ENCODE results near the gene TCEANC2. TPM values are rescaled to one million over a fixed set of nuclear protein-coding genes. Genes with fewer than 3 reads are reported as not detected.

The TCEANC2 gene
- total RNA-seq, 1 experiment from 2014 or later = 1.9 TPM

- TF ChIP-seq, protein P1, sequence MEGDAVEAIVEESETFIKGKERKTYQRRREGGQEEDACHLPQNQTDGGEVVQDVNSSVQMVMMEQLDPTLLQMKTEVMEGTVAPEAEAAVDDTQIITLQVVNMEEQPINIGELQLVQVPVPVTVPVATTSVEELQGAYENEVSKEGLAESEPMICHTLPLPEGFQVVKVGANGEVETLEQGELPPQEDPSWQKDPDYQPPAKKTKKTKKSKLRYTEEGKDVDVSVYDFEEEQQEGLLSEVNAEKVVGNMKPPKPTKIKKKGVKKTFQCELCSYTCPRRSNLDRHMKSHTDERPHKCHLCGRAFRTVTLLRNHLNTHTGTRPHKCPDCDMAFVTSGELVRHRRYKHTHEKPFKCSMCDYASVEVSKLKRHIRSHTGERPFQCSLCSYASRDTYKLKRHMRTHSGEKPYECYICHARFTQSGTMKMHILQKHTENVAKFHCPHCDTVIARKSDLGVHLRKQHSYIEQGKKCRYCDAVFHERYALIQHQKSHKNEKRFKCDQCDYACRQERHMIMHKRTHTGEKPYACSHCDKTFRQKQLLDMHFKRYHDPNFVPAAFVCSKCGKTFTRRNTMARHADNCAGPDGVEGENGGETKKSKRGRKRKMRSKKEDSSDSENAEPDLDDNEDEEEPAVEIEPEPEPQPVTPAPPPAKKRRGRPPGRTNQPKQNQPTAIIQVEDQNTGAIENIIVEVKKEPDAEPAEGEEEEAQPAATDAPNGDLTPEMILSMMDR (IDR thresholded peaks at IDR 0.05; ENCODE audit: insufficient read depth in 1 of 2, low read depth in 1 of 2, low read length in 1 of 2, severe bottlenecking in 1 of 2, unreplicated experiment in 1 of 2) = no peak
These were observed 11.6 kb upstream of the TCEANC2 start for GRCh38 chr1:54041806-54042205.

DNA sequence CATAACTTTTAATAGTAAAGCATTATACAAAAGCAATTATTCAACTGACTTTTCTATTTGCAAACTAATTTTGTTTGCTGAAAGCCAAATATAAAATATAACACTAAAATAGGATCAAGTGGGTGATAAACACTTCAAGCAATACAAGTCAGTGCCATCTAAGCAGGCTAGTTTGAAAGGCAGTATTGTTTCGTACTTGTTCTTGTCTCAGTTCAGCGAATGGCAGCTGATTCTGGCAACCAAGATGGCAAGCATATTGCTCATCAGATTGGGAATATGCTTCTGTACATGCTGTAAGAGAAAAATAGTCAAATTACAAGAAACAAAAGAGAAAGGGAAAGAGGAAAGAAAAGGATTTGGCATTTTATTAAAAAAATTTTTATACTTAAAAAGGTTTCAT is 7.9 kb upstream of the TCEANC2 start:
- no peaks in the 10 kb centered on the region for H3K27me3 ChIP-seq (replicated peaks; ENCODE audit: control insufficient read depth, insufficient read depth, low read length)
- H3K36me3 ChIP-seq (ENCODE audit: control insufficient read depth, insufficient read depth, low read length) = no peaks in the 10 kb centered on the region
- no peaks in the 10 kb centered on the region for H3K9me3 ChIP-seq
- no peak for DNase-seq
- H3K4me1 Mint-ChIP-seq (ENCODE audit: low read depth, unreplicated experiment) = no peaks in the 10 kb centered on the region
- no peaks in the 10 kb centered on the region for H3K27me3 Mint-ChIP-seq (ENCODE audit: insufficient read depth, unreplicated experiment)
- TF ChIP-seq, protein P1 (IDR thresholded peaks at IDR 0.05; ENCODE audit: insufficient read depth in 1 of 2, low read depth in 1 of 2, low read length in 1 of 2, severe bottlenecking in 1 of 2, unreplicated experiment in 1 of 2) = no peak
- H3K36me3 Mint-ChIP-seq (ENCODE audit: insufficient read depth, unreplicated experiment) = no peaks in the 10 kb centered on the region
- CTCF ChIA-PET = no interaction called here
- no peak overlapping the region for H3K4me3 ChIP-seq (ENCODE audit: low read depth, low read length)
- no peaks in the 10 kb centered on the region for H3K4me1 ChIP-seq
- no peak overlapping the region for H3K27ac Mint-ChIP-seq (ENCODE audit: unreplicated experiment)
- POLR2A ChIA-PET = no interaction called here
- H3K4me3 Mint-ChIP-seq (ENCODE audit: unreplicated experiment) = no peak overlapping the region
- intact Hi-C loops (cut with micrococcal nuclease; ENCODE audit: unreplicated experiment) = no loop called here
- no TSS peak for BruUV-seq (replicated peaks)
- H3K9me3 Mint-ChIP-seq (ENCODE audit: unreplicated experiment) = no peaks in the 10 kb centered on the region

More at GRCh38 chr1:54041806-54042205, 11.6 kb upstream of the TCEANC2 start:
- H3K4me3 Mint-ChIP-seq (ENCODE audit: unreplicated experiment) = no peak overlapping the region
- Histone ChIP-seq H3K27me3 (replicated peaks; ENCODE audit: control insufficient read depth, insufficient read depth, low read length) (no peaks in the 10 kb centered on the region), H3K9me3 (no peaks in the 10 kb centered on the region), H3K4me3 (ENCODE audit: low read depth, low read length) (no peak overlapping the region), H3K4me1 (no peaks in the 10 kb centered on the region), H3K36me3 (ENCODE audit: control insufficient read depth, insufficient read depth, low read length) (no peaks in the 10 kb centered on the region)
- BruUV-seq (replicated peaks) = no TSS peak
- H3K27ac Mint-ChIP-seq (ENCODE audit: unreplicated experiment) = no peak overlapping the region
- H3K36me3 Mint-ChIP-seq (ENCODE audit: insufficient read depth, unreplicated experiment) = no peaks in the 10 kb centered on the region
- peaks cover 7% of the 10 kb centered on the region for H3K4me1 Mint-ChIP-seq (ENCODE audit: low read depth, unreplicated experiment)
- H3K27me3 Mint-ChIP-seq (ENCODE audit: insufficient read depth, unreplicated experiment) = no peaks in the 10 kb centered on the region
- no peak for DNase-seq
- ChIA-PET POLR2A (no interaction called here), CTCF (no interaction called here)
- intact Hi-C loops (cut with micrococcal nuclease; ENCODE audit: unreplicated experiment) = no loop called here
- H3K9me3 Mint-ChIP-seq (ENCODE audit: unreplicated experiment) = no peaks in the 10 kb centered on the region

GRCh38 chr1:54046671-54047383 is 6.6 kb upstream of the TCEANC2 start:
- Histone ChIP-seq H3K4me3 (ENCODE audit: low read depth, low read length) (no peak overlapping the region), H3K4me1 (no peaks in the 10 kb centered on the region), H3K27me3 (replicated peaks; ENCODE audit: control insufficient read depth, insufficient read depth, low read length) (no peaks in the 10 kb centered on the region), H3K9me3 (no peaks in the 10 kb centered on the region), H3K36me3 (ENCODE audit: control insufficient read depth, insufficient read depth, low read length) (no peaks in the 10 kb centered on the region)
- BruUV-seq (replicated peaks) = no TSS peak
- Mint-ChIP-seq H3K4me1 (ENCODE audit: low read depth, unreplicated experiment) (no peaks in the 10 kb centered on the region), H3K27me3 (ENCODE audit: insufficient read depth, unreplicated experiment) (no peaks in the 10 kb centered on the region), H3K27ac (ENCODE audit: unreplicated experiment) (no peak overlapping the region), H3K9me3 (ENCODE audit: unreplicated experiment) (no peaks in the 10 kb centered on the region), H3K4me3 (ENCODE audit: unreplicated experiment) (no peak overlapping the region), H3K36me3 (ENCODE audit: insufficient read depth, unreplicated experiment) (no peaks in the 10 kb centered on the region)
- no peak for DNase-seq
- TF ChIP-seq, protein P1 (IDR thresholded peaks at IDR 0.05; ENCODE audit: insufficient read depth in 1 of 2, low read depth in 1 of 2, low read length in 1 of 2, severe bottlenecking in 1 of 2, unreplicated experiment in 1 of 2) = no peak
- intact Hi-C loops (cut with micrococcal nuclease; ENCODE audit: unreplicated experiment) = no loop called here
- ChIA-PET CTCF (no interaction called here), POLR2A (no interaction called here)

Data from Caco-2 (cell line).